OCI-LY3 (cell line): ENCODE measurements around the gene URI1.

Source experiments
- H2AFZ ChIP-seq: fragments of 200-600, 300-600 bp; shearing (Covaris generic); 2 replicates; pipeline ENCODE4 v1.6.0; 2014; ENCODE audit warnings: antibody characterized with exemption, low read depth, low read length
- H3K27ac ChIP-seq: fragments of 200-600, 300-600 bp; sonication (generic); 2 replicates; pipeline ENCODE4 v1.5.1; 2014; ENCODE audit warnings: mild to moderate bottlenecking, low read length, moderate library complexity, mixed read lengths
- H3K27me3 ChIP-seq: fragments of 200-600, 300-600 bp; sonication (generic); 2 replicates; pipeline ENCODE4 v1.6.1; 2014; ENCODE audit warnings: low read depth, low read length, mixed read lengths
- H3K36me3 ChIP-seq: fragments of 200-600, 300-600 bp; sonication (generic); replicated peaks from 2 replicates; pipeline ENCODE3; 2014; ENCODE audit warnings: low read depth, low read length, mixed read lengths
- H3K4me1 ChIP-seq: fragments of 300-600, 200-600 bp; sonication (generic); 2 replicates; pipeline ENCODE4 v1.6.1; 2014; ENCODE audit warnings: low read length, mixed read lengths
- H3K4me2 ChIP-seq: fragments of 200-600, 300-600 bp; sonication (generic); 2 replicates; pipeline ENCODE4 v1.6.1; 2014; ENCODE audit warnings: low read length, mixed read lengths
- H3K4me3 ChIP-seq: fragments of 300-600, 200-600 bp; sonication (generic); 2 replicates; pipeline ENCODE4 v1.5.1; 2014; ENCODE audit warnings: antibody characterized with exemption, mild to moderate bottlenecking, low read length, moderate library complexity
- H3K79me2 ChIP-seq: fragments of 300-600, 200-600 bp; shearing (Covaris generic); 2 replicates; pipeline ENCODE4 v1.6.1; 2014; ENCODE audit warnings: mild to moderate bottlenecking, low read length, mixed read lengths
- H3K9ac ChIP-seq: fragments of 300-600, 200-600 bp; shearing (Covaris generic); 2 replicates; pipeline ENCODE4 v1.6.0; 2014; ENCODE audit warnings: mild to moderate bottlenecking, low read length, moderate library complexity
- H3K9me3 ChIP-seq: fragments of 200-600, 300-600 bp; shearing (Covaris generic); 2 replicates; pipeline ENCODE4 v1.6.1; 2014; ENCODE audit warnings: low read length, mixed read lengths; ENCODE audit not compliant: insufficient read depth
- H4K20me1 ChIP-seq: fragments of 200-600, 300-600 bp; sonication (generic); 2 replicates; pipeline ENCODE4 v1.6.1; 2016; ENCODE audit warnings: low read length, mixed read lengths; ENCODE audit not compliant: insufficient read depth
- EZH2phosphoT487 ChIP-seq: fragments of 200-600 bp; shearing (Covaris generic); IDR thresholded peaks from 2 replicates; pipeline ENCODE4 v1.6.1; 2018; ENCODE audit warnings: antibody characterized with exemption, mixed run types, low read depth
- TF ChIP-seq, protein P1 (sequence below): fragments of 200-600, 300-600 bp; sonication (generic); IDR thresholded peaks from 2 replicates; pipeline ENCODE4 v1.5.1; 2014; ENCODE audit warnings: antibody characterized with exemption, low read length, low read depth

The URI1 gene

DNA sequence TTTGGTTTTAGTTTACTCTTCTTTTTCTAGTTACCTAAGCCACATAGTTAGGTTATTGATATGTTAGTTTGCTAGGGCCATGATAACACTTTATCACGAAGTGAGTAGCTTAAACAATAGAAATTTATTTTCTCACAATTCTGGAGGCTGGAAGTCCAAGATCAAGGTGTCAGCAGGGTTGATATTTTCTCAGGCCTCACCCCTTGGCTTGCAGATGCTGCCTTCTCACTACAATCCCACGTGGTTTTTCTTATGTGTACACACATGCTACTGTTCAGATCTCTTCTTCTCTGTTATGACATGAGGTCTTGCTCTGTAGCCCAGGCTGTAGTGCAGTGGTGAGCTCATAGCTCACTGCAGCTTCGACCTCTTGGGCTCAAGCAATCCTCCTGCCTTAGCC, 7.8 kb upstream of the URI1 start:
- Histone ChIP-seq H3K27me3 (peaks cover 7% of the 10 kb centered on the region; the same call in 1 of the 2 replicates), H3K9ac (no peak overlapping the region), H4K20me1 (no peaks in the 10 kb centered on the region), H3K4me2 (no peak overlapping the region), H3K4me3 (no peak overlapping the region), H2AFZ (no peak overlapping the region), H3K36me3 (no peaks in the 10 kb centered on the region), H3K27ac (no peak overlapping the region), H3K4me1 (no peaks in the 10 kb centered on the region), H3K79me2 (no peaks in the 10 kb centered on the region), H3K9me3 (peaks cover 11% of the 10 kb centered on the region; the same call in 1 of the 2 replicates)
- TF ChIP-seq, protein P1, sequence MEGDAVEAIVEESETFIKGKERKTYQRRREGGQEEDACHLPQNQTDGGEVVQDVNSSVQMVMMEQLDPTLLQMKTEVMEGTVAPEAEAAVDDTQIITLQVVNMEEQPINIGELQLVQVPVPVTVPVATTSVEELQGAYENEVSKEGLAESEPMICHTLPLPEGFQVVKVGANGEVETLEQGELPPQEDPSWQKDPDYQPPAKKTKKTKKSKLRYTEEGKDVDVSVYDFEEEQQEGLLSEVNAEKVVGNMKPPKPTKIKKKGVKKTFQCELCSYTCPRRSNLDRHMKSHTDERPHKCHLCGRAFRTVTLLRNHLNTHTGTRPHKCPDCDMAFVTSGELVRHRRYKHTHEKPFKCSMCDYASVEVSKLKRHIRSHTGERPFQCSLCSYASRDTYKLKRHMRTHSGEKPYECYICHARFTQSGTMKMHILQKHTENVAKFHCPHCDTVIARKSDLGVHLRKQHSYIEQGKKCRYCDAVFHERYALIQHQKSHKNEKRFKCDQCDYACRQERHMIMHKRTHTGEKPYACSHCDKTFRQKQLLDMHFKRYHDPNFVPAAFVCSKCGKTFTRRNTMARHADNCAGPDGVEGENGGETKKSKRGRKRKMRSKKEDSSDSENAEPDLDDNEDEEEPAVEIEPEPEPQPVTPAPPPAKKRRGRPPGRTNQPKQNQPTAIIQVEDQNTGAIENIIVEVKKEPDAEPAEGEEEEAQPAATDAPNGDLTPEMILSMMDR: no peak
- no peak for TF ChIP-seq EZH2phosphoT487

DNA sequence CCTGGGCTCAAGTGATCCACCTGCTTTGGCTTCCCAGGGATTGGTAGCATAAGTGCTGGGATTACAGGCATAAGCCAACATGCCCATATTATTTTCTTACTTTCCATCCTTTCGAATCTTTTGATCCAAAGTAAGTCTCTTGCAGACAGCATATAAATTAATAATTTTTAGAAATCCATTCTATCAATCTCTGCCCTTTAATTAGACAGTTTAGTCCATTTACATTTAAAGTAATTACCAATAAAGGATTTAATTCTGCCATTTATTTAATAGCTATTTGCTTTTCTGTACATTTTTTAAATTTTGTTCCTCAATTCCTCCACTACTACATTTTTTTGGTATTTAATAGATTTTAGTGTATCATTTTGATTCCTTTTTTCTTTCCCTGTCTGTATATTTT, 7.3 kb upstream of the URI1 start:
- H3K27ac ChIP-seq: no peak overlapping the region
- no peaks in the 10 kb centered on the region for H3K4me1 ChIP-seq
- H3K4me3 ChIP-seq: no peak overlapping the region
- H3K36me3 ChIP-seq: no peaks in the 10 kb centered on the region
- no peak overlapping the region for H3K9ac ChIP-seq
- no peaks in the 10 kb centered on the region for H4K20me1 ChIP-seq
- TF ChIP-seq, protein P1: no peak
- TF ChIP-seq EZH2phosphoT487: no peak
- H2AFZ ChIP-seq: no peak overlapping the region
- no peak overlapping the region for H3K4me2 ChIP-seq
- no peaks in the 10 kb centered on the region for H3K79me2 ChIP-seq
- H3K9me3 ChIP-seq: peaks cover 11% of the 10 kb centered on the region; the same call in 1 of the 2 replicates
- peaks cover 7% of the 10 kb centered on the region; the same call in 1 of the 2 replicates for H3K27me3 ChIP-seq

DNA sequence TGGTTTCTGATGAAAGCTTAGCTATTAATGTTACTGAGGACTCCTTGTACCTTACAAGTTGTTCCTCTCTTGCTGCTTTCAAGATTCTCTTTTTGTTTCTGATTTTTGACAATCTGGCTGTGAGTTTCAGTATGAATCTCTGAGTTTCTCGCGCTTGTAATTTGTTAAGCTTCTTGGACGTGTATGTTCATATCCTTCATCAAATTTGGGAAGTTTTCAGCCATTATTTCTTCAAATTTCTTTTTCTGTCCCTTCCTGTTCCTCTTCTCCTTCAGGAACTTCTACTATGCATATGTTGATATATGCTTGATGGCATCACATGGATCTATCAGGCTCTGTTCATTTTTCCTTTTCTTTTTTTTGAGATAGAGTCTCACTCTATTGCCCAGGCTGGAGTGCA, 5.6 kb upstream of the URI1 start:
- TF ChIP-seq, protein P1: no peak
- TF ChIP-seq EZH2phosphoT487: no peak
- no peak overlapping the region for H3K9ac ChIP-seq
- peaks cover 11% of the 10 kb centered on the region; the same call in 1 of the 2 replicates for H3K9me3 ChIP-seq
- peaks cover under 1% of the 10 kb centered on the region; the same call in 1 of the 2 replicates for H3K4me1 ChIP-seq
- no peak overlapping the region for H2AFZ ChIP-seq
- H3K27ac ChIP-seq: no peak overlapping the region
- H3K4me3 ChIP-seq: no peak overlapping the region
- H3K79me2 ChIP-seq: no peaks in the 10 kb centered on the region
- H4K20me1 ChIP-seq: no peaks in the 10 kb centered on the region
- peaks cover 1% of the 10 kb centered on the region; the same call in 1 of the 2 replicates for H3K27me3 ChIP-seq
- H3K36me3 ChIP-seq: no peaks in the 10 kb centered on the region
- no peak overlapping the region for H3K4me2 ChIP-seq

DNA sequence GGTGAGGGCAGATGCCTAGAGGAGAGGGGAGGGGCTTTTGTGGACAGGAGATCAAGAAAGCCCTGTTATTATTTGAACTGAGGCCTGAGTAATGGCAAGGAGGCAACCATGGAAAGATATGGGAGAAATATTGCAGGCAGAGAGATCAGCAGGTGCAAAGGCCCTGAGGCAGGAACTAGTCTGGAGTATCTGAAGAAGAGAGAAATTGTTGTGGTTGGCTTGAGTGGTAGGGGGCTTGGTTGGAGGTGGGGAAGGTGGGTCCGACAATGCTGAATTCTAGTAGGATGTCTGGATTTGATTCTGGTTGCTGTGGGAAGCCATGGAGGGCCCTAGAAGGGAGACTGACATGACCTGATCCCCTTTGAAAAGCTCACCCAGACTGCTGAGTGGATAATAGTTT, 2.4 kb upstream of the URI1 start:
- Histone ChIP-seq H3K79me2 (peaks cover 21% of the 10 kb centered on the region), H2AFZ (no peak overlapping the region), H3K4me3 (no peak overlapping the region), H3K36me3 (no peaks in the 10 kb centered on the region), H3K4me2 (no peak overlapping the region), H3K27me3 (no peaks in the 10 kb centered on the region), H3K9me3 (peaks cover 5% of the 10 kb centered on the region; the same call in 1 of the 2 replicates), H3K9ac (no peak overlapping the region), H3K27ac (no peak overlapping the region), H3K4me1 (peaks cover 17% of the 10 kb centered on the region), H4K20me1 (peaks cover 9% of the 10 kb centered on the region; the same call in 1 of the 2 replicates)
- TF ChIP-seq EZH2phosphoT487: no peak
- TF ChIP-seq, protein P1: no peak
